ENCODE results near the gene SHANK3.

Gene SHANK3

DNA sequence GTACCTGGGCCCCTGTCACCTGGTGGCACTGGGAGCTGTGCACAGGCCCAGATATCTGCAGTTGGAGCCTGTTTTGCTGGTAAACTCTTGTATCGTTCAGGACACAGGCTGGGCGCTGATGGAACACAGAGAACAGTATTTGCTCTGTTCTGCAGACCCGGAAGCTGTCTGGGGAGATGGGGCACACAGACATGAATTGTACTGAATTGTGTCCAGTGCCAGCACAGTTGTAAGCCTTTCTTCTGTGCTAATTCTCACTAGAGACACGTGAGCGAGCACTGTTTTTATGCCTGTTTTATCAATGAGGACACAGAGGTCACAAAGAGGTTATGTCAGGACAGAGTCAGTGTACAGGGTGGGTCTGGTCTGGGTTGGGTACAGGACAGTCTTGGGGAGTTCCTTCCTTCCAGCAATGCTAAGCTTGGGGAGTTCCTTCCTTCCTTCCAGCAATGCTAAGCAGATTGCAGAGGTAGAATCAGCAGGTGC is 41.0 kb downstream of the SHANK3 start:
- no peak for ATAC-seq
- DNase-seq, result no peak

DNA sequence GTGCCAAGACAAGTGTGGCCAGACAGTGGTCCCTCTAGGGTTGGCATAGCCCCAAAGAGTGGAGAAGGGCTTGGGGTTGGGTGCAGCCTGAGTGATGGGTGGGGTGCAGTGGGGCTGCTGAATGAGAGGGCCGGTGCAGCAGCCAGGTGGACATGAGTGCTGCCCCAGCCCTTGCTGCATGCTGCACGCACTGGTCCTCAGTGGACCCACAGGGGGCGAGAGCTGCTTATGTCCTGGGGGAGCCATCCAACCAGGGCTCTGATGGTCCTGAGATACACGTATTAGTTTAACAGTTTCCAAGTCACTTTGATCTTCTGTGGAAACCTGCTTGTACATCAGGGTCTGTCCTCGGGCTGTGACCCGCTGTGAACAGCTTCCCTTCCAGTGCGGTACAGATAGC is 41.5 kb downstream of the SHANK3 start:
- no peak for ATAC-seq
- DNase-seq, result no peak

DNA sequence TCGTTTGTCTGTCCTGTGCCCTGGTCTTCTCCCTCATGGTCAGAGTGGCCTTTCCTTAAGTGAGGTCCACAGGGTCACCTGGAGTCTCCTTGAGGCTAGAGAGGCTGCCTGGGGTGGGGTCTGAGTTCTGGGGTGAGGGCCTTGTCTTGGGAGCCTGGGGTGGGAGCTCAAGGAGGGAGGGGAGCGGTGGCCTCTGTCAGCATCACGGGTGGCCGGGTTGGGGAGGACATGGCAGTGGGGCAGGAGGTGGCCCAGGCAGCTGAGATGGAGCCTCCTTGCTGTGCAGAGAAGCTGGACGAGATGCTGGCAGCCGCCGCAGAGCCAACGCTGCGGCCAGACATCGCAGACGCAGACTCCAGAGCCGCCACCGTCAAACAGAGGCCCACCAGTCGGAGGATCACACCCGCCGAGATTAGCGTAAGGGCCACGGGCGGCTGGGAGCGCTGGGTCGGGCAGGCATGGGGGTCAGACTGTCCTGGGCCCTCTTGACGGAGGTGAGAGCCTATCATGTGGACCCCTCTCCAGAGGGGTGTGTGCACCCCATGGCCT is 42.1 kb downstream of the SHANK3 start:
- no peak for ATAC-seq
- no peak for DNase-seq

DNA sequence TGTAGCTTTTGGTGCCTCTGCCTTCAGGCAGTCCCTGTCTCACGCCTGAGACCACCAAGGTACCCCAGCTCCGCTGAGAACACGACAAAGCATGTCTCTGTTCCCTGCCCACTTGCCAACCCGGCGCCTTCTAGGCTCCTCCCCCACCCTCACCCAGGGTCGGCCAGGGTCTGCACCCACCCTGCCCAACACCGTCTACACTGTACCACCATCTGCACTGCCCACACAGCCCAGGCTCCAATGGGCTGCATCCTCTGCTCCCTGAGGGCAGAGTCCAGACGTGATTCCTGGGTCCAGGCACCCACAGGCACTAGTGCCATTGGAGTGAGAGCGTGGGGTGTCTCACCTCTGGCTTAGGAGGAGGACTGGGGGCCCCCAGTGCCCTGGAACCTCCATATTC is 42.6 kb downstream of the SHANK3 start:
- DNase-seq, result no peak
- no peak for ATAC-seq

DNA sequence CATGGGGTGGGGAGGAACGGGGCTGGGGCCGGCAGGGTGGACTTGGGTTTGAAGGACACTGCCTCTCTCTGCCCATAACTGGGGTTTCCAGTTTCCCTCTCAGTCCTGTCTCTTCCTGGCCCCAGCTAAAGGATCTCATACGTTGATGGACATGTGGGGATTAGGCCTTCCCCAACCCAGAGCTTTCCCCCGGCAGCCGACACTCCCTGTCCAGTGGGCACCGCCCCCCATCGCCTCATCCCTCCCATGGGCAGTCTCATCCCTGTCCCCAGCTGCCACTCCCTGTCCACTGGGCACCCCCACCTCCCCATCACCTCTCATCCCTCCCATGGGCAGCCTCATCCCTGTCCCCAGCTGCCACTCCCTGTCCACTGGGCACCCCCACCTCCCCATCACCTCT is 43.2 kb downstream of the SHANK3 start:
- DNase-seq, result no peak
- ATAC-seq, result no peak

DNA sequence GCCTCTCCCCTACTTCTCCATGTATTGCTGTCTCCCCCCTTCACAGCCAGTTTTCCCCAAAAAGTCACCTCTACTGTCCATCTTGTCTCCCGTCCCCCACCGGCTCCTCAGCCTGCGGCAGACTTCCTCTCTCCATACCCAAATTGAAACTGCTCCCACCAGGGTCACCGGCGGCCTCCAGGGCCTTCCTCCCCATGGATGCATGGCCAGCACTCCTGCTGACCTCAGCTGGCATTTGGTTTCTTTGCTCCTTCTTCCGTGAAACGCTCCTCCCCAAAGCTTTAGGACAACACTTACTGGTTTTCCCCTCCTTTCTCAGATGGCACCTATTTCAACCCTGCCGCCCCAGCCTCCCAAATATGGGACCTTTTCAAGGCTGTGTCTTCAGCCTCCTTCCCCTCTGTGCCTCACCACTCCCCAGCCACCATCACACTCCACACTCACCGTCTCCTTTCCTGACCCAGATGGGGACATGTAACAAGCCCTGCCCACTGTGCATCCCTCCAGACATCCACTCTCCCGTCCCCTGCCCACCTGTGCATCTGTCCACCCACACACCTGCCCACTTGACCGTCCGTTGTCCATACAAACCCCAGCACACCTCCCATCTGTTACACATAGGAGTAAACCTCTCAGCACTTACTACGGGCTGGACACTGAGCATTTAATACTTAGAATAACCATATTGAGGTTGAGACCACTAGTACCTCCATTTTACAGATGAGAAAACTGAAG is 43.8 kb downstream of the SHANK3 start:
- no peak for ATAC-seq
- no peak for DNase-seq

DNA sequence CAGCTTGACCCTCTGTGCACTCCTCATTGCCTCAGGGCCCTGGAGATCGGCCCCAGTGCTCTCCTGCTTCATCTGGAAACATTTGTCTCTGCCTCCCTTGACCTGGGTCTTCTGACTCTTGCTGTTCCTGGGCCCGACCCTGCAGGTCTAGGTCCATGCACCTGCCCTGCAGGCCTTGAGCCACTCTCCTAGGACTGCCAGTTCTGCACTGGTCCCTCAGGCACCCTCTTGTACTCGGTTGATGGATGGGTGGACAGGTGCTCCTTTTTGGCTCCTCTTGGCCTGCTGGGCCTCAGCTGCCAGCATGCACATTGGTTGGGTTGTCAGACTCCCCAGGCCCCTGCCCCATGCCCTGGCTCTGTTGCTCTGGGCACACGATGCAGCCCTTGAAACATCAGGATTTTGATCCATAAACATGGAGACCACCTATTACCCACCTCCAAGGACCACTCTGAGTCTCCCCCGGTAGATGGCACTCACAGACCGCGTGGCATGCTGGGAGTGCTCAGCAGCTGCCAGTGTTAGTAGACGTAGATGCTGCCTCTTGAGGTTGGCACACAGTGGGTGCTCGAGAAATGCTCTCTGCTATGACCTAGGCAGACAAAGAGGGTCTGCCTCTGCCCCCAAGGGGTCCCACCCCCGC is 45.2 kb downstream of the SHANK3 start:
- ATAC-seq, result no peak

DNA sequence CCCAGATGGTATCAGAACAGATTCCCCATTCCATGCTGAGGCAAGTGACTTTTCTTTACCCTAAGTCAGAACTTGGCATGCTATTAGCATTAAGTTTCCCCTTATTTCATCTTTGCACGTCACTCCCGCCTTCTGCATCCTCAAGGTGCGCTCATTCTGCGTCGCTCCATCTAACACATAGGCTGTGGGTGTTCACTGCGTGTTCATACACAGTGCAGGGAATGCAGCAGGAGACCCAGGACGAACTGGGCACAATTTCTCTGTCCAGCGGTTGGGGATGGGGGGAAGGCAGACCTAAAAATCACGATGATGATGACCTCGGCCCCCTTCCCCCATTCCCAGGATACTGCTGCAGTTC is 45.7 kb downstream of the SHANK3 start:
- DNase-seq, result no peak
- no peak for ATAC-seq

More for the DNA sequence above, 45.2 kb downstream of the SHANK3 start:
- DNase-seq, result no peak

DNA sequence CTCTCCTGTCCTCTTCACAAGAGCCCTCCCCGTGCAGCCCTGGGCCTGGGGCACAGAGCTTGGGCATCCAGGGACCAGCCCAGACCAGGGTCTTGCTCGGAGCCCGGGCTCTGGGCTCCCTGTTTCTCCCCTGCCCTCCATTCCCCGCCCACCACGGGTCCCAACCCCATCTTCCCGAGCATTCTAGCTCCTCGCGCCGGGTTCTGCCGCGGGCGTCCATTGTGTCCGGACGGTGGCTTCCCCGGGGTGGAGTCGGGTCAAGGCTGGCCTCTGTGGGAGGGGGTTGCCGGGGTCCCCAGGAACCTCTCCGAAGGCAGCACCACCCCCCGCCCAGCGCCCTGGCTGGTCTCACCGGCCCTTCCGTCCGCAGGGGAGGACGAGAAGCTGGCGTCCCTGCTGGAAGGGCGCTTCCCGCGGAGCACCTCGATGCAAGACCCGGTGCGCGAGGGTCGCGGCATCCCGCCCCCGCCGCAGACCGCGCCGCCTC is 47.2 kb downstream of the SHANK3 start:
- DNase-seq (no peak), ATAC-seq (no peak)

DNA sequence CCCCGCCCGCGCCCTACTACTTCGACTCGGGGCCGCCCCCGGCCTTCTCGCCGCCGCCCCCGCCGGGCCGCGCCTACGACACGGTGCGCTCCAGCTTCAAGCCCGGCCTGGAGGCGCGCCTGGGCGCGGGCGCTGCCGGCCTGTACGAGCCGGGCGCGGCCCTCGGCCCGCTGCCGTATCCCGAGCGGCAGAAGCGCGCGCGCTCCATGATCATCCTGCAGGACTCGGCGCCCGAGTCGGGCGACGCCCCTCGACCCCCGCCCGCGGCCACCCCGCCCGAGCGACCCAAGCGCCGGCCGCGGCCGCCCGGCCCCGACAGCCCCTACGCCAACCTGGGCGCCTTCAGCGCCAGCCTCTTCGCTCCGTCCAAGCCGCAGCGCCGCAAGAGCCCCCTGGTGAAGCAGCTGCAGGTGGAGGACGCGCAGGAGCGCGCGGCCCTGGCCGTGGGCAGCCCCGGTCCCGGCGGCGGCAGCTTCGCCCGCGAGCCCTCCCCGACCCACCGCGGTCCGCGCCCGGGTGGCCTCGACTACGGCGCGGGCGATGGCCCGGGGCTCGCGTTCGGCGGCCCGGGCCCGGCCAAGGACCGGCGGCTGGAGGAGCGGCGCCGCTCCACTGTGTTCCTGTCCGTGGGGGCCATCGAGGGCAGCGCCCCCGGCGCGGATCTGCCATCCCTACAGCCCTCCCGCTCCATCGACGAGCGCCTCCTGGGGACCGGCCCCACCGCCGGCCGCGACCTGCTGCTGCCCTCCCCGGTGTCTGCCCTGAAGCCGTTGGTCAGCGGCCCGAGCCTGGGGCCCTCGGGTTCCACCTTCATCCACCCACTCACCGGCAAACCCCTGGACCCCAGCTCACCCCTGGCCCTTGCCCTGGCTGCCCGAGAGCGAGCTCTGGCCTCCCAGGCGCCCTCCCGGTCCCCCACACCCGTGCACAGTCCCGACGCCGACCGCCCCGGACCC is 48.0 kb downstream of the SHANK3 start:
- no peak for ATAC-seq
- DNase-seq, result no peak

DNA sequence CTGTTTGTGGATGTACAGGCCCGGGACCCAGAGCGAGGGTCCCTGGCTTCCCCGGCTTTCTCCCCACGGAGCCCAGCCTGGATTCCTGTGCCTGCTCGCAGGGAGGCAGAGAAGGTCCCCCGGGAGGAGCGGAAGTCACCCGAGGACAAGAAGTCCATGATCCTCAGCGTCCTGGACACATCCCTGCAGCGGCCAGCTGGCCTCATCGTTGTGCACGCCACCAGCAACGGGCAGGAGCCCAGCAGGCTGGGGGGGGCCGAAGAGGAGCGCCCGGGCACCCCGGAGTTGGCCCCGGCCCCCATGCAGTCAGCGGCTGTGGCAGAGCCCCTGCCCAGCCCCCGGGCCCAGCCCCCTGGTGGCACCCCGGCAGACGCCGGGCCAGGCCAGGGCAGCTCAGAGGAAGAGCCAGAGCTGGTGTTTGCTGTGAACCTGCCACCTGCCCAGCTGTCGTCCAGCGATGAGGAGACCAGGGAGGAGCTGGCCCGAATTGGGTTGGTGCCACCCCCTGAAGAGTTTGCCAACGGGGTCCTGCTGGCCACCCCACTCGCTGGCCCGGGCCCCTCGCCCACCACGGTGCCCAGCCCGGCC is 48.7 kb downstream of the SHANK3 start:
- DNase-seq, result no peak
- no peak for ATAC-seq

DNA sequence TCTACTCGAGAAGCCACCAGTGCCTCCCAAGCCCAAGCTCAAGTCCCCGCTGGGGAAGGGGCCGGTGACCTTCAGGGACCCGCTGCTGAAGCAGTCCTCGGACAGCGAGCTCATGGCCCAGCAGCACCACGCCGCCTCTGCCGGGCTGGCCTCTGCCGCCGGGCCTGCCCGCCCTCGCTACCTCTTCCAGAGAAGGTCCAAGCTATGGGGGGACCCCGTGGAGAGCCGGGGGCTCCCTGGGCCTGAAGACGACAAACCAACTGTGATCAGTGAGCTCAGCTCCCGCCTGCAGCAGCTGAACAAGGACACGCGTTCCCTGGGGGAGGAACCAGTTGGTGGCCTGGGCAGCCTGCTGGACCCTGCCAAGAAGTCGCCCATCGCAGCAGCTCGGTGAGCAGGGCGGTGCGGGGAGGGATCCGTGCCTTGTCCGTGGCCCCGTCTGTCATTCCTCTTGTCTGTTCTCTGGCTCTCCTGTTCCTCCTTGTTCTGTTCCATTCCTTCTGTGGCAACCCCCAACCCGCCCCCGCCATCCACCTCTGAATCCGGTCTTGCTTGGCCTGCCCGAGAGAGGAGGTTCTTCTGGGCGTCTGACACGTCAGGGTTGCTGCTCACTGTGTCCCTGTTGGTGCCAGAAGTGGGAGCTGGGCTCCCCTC is 49.6 kb downstream of the SHANK3 start:
- DNase-seq, result no peak
- ATAC-seq, result no peak

All from stimulated activated naive CD8-positive, alpha-beta T cell treated with anti-CD3 and anti-CD28 coated beads, Interleukin-15, Interleukin-2, amounts not matched to agents 100 U/mL and 50 U/mL, for 24 hours (primary cell).